Epithelial cell of esophagus (primary cell): ENCODE measurements around the gene CBARP.
A peak's percentile ranks its signal among the peaks of the same experiment; 100 is the strongest.

ENCODE experiments used
- DNase-seq: peaks from one replicate; pipeline ENCODE4 v3.0.0; 2010; ENCODE audit warnings: low read depth
- H3K4me3 ChIP-seq: 2 replicates; pipeline ENCODE4 v1.5.1; 2011; ENCODE audit warnings: mild to moderate bottlenecking, low read length, control low read depth
- TF ChIP-seq, protein P1 (sequence below): IDR thresholded peaks from 2 replicates; pipeline ENCODE4 v1.5.1; 2011; ENCODE audit warnings: low read depth, mild to moderate bottlenecking, low read length, control low read depth, inconsistent platforms; ENCODE audit not compliant: insufficient read depth; ENCODE audit errors: missing control alignments

The CBARP gene

DNA sequence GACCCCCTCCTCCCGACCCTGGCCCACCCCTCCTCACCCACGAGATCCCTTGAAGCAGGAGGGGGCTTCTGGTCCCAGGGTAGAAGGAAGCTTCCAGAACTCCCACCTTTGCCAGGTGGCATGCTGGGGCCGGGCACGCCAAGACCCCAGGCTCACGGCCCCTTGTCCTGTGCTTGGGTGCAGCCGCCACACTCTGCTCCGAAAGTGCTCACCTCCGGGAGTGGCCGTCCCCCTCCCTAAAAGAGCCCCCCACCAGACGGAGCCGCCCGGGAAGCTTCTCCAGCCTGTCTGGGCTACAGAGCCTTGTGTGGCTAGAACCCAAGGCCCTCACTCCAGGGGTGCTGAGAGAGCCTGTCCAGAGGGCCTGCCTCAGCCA lies 46.1 kb upstream of the CBARP start:
- H3K4me3 ChIP-seq: no peak overlapping the region
- no peak for DNase-seq
- TF ChIP-seq, protein P1, sequence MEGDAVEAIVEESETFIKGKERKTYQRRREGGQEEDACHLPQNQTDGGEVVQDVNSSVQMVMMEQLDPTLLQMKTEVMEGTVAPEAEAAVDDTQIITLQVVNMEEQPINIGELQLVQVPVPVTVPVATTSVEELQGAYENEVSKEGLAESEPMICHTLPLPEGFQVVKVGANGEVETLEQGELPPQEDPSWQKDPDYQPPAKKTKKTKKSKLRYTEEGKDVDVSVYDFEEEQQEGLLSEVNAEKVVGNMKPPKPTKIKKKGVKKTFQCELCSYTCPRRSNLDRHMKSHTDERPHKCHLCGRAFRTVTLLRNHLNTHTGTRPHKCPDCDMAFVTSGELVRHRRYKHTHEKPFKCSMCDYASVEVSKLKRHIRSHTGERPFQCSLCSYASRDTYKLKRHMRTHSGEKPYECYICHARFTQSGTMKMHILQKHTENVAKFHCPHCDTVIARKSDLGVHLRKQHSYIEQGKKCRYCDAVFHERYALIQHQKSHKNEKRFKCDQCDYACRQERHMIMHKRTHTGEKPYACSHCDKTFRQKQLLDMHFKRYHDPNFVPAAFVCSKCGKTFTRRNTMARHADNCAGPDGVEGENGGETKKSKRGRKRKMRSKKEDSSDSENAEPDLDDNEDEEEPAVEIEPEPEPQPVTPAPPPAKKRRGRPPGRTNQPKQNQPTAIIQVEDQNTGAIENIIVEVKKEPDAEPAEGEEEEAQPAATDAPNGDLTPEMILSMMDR: no peak

DNA sequence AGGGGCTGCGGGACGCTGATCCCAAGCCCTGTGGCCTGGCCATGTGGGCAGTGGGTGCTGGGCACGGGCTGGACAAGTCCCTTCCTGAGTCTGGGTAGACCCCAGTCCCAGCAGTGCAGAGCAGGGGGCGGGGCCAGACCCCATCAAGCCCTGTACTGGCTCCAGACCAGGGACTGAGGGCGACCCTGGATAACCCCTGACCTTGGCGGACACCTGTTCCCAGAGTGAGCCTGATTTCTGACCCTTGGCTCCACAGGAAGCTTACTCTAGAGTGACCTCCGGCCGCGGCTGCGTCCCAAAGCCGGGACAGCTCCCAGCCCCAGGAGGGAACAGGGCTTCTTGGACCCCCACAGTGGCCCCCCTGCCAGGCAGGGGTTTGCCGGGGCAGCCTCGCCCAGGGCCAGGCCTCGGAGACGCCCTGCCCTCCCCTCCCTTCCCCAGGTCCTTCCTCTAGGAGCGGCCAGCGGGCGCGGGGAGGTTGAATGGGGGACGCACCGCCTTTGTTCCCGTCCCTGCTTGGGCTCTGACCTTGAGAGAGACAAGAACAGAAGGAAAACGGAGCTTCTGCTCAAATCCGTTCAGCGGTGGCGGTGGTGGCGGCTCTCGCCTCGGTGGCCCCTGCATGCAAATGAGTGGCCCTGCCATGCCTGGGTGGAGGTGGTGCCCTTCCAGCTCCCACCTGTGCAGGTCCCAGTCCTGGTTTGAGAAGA lies 45.6 kb upstream of the CBARP start:
- no peak overlapping the region for H3K4me3 ChIP-seq
- TF ChIP-seq, protein P1: no peak
- no peak for DNase-seq

DNA sequence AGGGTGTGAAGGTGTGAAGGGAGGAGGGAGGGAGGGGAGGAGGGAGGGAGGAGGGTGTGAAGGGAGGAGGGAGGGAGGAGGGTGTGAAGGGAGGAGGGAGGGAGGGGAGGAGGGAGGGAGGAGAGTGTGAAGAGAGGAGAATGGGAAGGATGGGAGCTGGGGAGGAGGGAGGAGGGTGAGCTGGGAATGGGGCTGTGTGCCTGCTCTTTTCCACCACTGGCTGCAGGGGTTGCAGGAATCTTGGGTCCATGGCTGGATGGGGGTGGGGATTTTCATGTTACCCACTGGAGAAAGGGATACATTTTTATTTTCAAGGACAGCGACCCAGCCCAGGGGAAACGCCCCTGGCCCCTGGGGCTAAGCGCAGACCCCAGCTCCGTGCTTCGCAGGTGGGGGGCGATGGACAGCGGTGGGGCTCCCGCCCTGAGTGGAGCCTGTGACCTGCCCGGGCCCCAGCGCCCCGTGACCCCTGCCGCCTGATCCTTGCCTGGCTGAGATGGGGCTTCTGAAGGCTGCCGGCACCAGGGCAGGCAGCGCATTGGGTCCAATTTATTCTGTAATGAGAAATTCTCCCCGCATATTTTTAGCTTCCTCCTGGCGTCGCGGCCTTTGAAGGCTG lies 44.9 kb upstream of the CBARP start:
- H3K4me3 ChIP-seq: no peak overlapping the region
- TF ChIP-seq, protein P1: no peak
- DNase-seq: no peak

DNA sequence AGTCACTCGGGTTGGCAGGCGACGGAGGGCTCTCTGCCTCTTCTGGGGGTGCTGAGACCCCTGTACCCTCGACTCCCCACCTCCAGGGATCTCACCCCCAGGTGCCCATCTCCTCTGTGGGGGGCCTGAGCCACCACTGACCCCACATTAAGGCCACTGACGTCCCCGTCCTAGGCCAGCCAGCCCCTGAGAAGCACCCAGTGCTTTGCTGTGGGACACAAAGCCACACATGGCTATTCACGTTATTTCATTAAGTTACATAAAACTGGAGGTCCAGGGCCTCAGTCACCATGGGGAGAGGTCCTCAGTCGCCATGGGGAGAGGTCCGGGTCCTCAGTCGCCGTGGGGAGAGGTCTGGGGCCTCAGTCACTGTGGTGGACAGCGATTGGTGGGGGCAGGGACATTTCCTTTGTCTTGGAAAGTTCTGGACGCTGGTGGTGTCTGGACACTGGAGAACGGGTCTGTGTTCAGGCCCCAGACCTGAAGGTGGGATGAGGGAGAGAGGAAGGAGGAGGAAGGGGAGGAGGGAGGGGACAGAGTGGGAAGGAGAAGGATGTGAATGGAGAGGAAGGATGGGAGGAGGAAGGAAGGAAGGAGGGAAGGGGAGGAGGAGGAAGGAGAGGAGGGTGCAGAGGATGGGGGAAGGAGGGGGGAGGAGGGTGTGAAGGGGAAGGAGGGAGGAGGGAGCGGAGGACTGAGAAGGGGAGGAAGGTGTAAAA lies 43.9 kb upstream of the CBARP start:
- TF ChIP-seq, protein P1: no peak
- H3K4me3 ChIP-seq: no peak overlapping the region

DNA sequence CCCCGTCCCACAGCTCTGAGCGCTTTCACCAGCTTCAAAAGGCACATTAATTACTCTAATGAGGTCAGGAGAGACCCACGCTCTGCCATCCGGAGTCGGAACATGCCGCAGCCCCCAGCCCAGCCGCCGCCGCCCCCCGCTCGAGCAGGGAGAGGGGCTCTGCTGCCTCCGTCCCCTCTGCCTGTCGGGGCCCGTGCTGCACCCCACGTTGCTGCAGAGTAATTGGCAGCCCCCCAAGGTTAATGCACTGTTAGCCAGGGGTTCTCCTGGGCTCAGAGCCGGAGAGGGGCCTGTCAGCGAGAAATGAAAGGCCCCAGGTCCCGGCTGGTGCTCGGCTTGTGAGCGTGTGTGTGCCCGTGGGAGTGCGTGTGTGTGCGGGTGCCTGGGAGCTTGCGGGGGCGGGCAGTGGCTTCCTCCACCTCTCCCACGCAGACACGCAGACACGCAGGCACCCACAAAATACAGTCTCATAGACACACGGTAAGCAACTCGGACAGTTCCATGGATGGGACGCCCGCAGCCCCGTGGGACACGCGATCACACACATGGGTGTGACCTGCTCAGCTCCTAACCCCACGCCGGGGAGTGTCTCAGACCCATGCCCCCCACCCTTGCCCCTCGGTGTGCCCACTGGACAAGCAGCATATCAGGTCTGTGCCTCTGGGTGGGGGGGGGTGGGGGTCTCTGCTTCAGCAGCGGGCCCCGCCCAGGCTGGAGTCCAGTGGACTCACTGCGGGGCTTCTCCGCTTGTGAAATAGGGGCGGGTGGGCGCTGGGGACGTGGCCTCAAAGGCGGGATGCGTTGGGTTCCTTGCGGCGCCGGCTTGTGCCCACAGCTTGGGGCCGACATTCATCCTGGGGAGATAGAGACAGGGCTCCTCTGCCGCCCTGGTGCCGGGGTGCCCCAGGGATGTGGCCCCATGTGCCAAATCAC lies 43.1 kb upstream of the CBARP start:
- TF ChIP-seq, protein P1: no peak
- no peak overlapping the region for H3K4me3 ChIP-seq
- no peak for DNase-seq

More for the DNA sequence above, 43.9 kb upstream of the CBARP start:
- DNase-seq: no peak

DNA sequence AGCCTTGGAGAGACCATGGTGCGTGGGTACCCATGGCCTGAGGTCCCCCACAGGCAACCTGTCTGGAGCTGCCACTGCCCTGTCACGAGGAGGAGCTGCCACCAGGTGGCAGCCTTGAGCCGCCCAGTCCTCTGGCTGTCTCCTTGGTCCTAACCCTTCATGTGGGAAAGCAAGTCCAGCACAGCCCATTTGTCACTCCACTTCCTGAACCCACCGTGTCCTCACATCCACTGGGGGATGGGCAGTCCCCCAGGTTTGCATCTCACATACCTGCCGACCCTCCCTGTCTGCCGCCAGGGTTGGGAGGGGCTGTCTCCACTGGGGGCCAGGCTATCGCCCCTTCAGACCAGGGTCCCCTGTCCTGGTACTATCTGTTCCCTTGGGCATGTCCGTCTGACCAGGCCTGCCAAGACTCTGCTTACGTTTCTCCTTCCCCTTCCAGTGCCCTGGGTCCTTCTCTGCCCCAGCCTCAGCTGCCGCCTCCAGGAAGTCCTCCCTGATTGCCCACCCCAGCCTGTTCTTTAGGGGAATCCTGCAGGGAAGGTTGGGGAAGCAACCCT lies 42.1 kb upstream of the CBARP start:
- no peak overlapping the region for H3K4me3 ChIP-seq
- TF ChIP-seq, protein P1: peak; percentile 98
- peak; percentile 82 for DNase-seq
